Measurements from ENCODE around the gene THAP3. TPM values are rescaled to one million over a fixed set of nuclear protein-coding genes. Genes with fewer than 3 reads are reported as not detected.

The THAP3 gene
- total and polyA plus RNA-seq, 9 of the 15 experiments (the other 6 are each of a cell fraction or from before 2014, with no cell fraction given) = 1.9 to 31.2 (median 18.2) TPM

- WGBS (ENCODE audit: insufficient coverage, low coverage, missing lambda C conversion rate) = 86% methylated on average over 24 of the region's 24 CpGs
- H3K4me1 ChIP-seq (replicated peaks in 1 of 2; ENCODE audit: control insufficient read depth in 2 of 2, insufficient read depth in 2 of 2, low read length in 2 of 2) = peaks cover 16 to 62% of the 10 kb centered on the region in 2 experiments; a peak in 4 of 5 replicates
- H3K27ac ChIP-seq (ENCODE audit: extremely low read depth, low read depth, low read length) = peak overlapping the region; percentile 31; the same call in 1 of the 3 replicates
- no peak overlapping the region for H2AFZ ChIP-seq (ENCODE audit: low read depth, low read length)
- H3K9ac ChIP-seq (ENCODE audit: insufficient read depth in 1 of 2, low read depth in 2 of 2, low read length in 2 of 2) = peak overlapping the region in 1 of 2 experiments; percentile 70; a peak in 1 of 4 replicates
- no peaks in the 10 kb centered on the region for H3K9me3 ChIP-seq (replicated peaks; ENCODE audit: control insufficient read depth, insufficient read depth, low read depth, low read length)
- no peak overlapping the region for H3K4me2 ChIP-seq (ENCODE audit: insufficient read depth, low read length)
- FAIRE-seq = no peak
- no TSS peak for BruUV-seq (replicated peaks)
- POLR2A ChIA-PET = interaction anchor here (0.6 to 13.4 kb wide), 12 partner anchors 9 to 126 kb away, joined by 3 to 221 read pairs (median 4); partner anchors contain the start of genes KLHL21, NOL9 and ZBTB48
- H3K79me2 ChIP-seq (ENCODE audit: control insufficient read depth, insufficient read depth, low read length) = peaks cover 15% of the 10 kb centered on the region; the same call in 2 of the 3 replicates
- peaks cover 91% of the 10 kb centered on the region; the same call in 2 of the 3 replicates for H3K36me3 ChIP-seq (ENCODE audit: control insufficient read depth, insufficient read depth, low read length)
- peaks cover 23% of the 10 kb centered on the region for H3K9me1 ChIP-seq (ENCODE audit: control insufficient read depth, insufficient read depth, low read length)
- H3K4me3 ChIP-seq = no peak overlapping the region
- peak; percentile 3; the same call in 2 of the 3 replicates for ATAC-seq
- H3K27me3 ChIP-seq (ENCODE audit: control insufficient read depth in 2 of 2, insufficient read depth in 2 of 2, low read length in 2 of 2) = no peaks in the 10 kb centered on the region
- in situ Hi-C loops (cut with MboI) = no loop called here
- CTCF ChIA-PET (ENCODE audit: low intra/inter-chr PET ratio) = no interaction called here
- no peak for DNase-seq (ENCODE audit: extremely low read depth in 1 of 4, low spot score in 3 of 4)
- intact Hi-C loops (cut with micrococcal nuclease) = no loop called here
- H4K20me1 ChIP-seq (replicated peaks; ENCODE audit: control insufficient read depth, insufficient read depth, low read length) = peaks cover 38% of the 10 kb centered on the region
- peak; percentile 63 for TF ChIP-seq RBM22 (IDR thresholded peaks at IDR 0.05; ENCODE audit: low read depth, low read length, poor library complexity, severe bottlenecking)
- TF ChIP-seq POLR2H (tag; IDR thresholded peaks at IDR 0.05; ENCODE audit: low read depth) = no peak
- TF ChIP-seq ZNF318 (IDR thresholded peaks at IDR 0.05; ENCODE audit: borderline replicate concordance in 1 of 2, low read depth in 1 of 2) = no peak
- TF ChIP-seq HCFC1 (IDR thresholded peaks at IDR 0.05; ENCODE audit: low read depth, low read length) = no peak
- peak; percentile 68 for TF ChIP-seq POLR2G (IDR thresholded peaks at IDR 0.05; ENCODE audit: low read depth, low read length)
- peak; percentile 17; the same call in 1 of the 2 replicates for TF ChIP-seq POLR2AphosphoS5 (IDR thresholded peaks at IDR 0.05; ENCODE audit: control insufficient read depth, insufficient read depth, low read depth, low read length)
- no peak for TF ChIP-seq RHOXF2B (CRISPR knock-in tag; conservative IDR thresholded peaks at IDR 0.05)
- no peak for TF ChIP-seq ZNF316 (IDR thresholded peaks at IDR 0.05)
- no peak for TF ChIP-seq RBM17 (IDR thresholded peaks at IDR 0.05; ENCODE audit: borderline replicate concordance, low read depth, low read length)
- TF ChIP-seq HIVEP1 (CRISPR knock-in tag; IDR thresholded peaks at IDR 0.05) = no peak
- no peak for TF ChIP-seq ETV1 (tag; conservative IDR thresholded peaks at IDR 0.05; ENCODE audit: low read depth)
These were observed 35.7 kb upstream of the THAP3 start for GRCh38 chr1:6588893-6589520.

Measured in K562 (cell line).